Measurements from ENCODE around the gene SUV39H2. TPM values are rescaled to one million over a fixed set of nuclear protein-coding genes. Genes with fewer than 3 reads are reported as not detected.

Gene SUV39H2
- total RNA-seq, 1 donor from 2014 or later: 79.7 TPM

DNA sequence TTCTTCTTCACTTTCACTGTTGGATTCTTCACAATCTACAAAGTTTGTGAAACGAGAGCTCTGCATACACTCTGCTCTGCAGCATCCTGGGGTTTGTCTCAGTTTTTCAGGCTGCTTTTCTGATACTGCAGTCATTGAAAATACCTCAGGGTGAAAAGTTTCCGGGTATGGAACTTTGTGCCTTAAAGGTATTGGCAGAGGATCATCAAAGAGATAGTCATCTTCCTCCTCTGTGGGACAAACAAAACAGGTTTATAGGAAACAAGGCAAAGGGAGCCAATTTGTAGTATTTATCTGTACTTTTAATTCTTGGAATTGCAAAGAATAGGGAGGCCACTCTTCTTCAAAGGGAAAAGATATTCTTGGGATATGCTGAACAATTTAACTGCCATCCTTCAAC lies 30.4 kb downstream of the SUV39H2 start:
- peaks cover 80% of the 10 kb centered on the region for H3K36me3 Mint-ChIP-seq (ENCODE audit: low read depth)
- no peaks in the 10 kb centered on the region for H3K4me1 Mint-ChIP-seq
- H3K27ac Mint-ChIP-seq (ENCODE audit: unreplicated experiment): no peak overlapping the region
- no peak overlapping the region for H3K4me3 Mint-ChIP-seq
- H3K27me3 Mint-ChIP-seq (ENCODE audit: low read depth): no peaks in the 10 kb centered on the region
- peaks cover 23% of the 10 kb centered on the region for H3K9me3 Mint-ChIP-seq
- DNase-seq (ENCODE audit: low read depth, low spot score): no peak
- TF ChIP-seq, protein P1, sequence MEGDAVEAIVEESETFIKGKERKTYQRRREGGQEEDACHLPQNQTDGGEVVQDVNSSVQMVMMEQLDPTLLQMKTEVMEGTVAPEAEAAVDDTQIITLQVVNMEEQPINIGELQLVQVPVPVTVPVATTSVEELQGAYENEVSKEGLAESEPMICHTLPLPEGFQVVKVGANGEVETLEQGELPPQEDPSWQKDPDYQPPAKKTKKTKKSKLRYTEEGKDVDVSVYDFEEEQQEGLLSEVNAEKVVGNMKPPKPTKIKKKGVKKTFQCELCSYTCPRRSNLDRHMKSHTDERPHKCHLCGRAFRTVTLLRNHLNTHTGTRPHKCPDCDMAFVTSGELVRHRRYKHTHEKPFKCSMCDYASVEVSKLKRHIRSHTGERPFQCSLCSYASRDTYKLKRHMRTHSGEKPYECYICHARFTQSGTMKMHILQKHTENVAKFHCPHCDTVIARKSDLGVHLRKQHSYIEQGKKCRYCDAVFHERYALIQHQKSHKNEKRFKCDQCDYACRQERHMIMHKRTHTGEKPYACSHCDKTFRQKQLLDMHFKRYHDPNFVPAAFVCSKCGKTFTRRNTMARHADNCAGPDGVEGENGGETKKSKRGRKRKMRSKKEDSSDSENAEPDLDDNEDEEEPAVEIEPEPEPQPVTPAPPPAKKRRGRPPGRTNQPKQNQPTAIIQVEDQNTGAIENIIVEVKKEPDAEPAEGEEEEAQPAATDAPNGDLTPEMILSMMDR (conservative IDR thresholded peaks at IDR 0.05): no peak

DNA sequence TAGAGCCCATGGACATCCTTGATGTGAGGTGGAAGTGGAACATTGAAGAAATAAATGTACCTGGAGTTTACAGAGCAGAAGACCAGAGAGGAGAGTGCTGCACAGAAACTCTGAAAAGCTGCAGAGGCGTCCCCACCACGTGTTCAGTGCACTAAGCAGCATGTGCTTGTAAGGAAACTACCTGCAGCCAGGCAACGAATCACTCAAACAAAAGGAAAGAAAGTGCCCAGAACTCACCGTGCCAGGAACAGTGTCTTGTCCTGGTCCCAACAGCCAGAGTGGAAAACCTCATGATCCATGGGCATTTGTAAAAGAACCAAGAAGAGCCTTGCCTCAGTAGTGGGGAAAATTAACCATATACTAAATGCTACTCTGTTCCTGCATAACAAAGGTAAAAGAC lies 32.3 kb downstream of the SUV39H2 start:
- H3K36me3 Mint-ChIP-seq (ENCODE audit: low read depth): peaks cover 80% of the 10 kb centered on the region
- H3K9me3 Mint-ChIP-seq: peaks cover 30% of the 10 kb centered on the region
- no peaks in the 10 kb centered on the region for H3K27me3 Mint-ChIP-seq (ENCODE audit: low read depth)
- TF ChIP-seq, protein P1 (conservative IDR thresholded peaks at IDR 0.05): no peak
- no peak overlapping the region for H3K4me3 Mint-ChIP-seq
- no peak for DNase-seq (ENCODE audit: low read depth, low spot score)
- no peaks in the 10 kb centered on the region for H3K4me1 Mint-ChIP-seq
- H3K27ac Mint-ChIP-seq (ENCODE audit: unreplicated experiment): no peak overlapping the region

DNA sequence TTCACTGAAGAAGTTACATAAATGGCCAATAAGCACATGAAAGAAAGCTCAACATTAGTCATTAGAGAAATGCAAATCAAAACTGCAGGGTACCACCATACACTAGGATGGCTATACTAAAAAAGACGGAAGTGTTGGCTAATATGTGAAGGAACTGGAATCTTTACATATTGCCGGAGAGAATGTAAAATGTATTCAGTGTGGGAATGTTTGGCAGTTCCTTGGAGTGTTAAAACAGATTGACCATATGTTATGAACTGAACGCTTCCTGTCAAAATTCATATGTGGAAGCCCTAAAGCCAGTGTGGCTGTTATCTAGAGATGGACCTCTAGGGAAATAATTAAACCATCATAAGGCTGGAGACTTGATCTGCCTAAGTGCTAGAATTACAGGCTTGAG lies 33.1 kb downstream of the SUV39H2 start:
- Mint-ChIP-seq H3K9me3 (peaks cover 35% of the 10 kb centered on the region), H3K4me3 (no peak overlapping the region), H3K4me1 (no peaks in the 10 kb centered on the region), H3K27ac (ENCODE audit: unreplicated experiment) (no peak overlapping the region), H3K27me3 (ENCODE audit: low read depth) (no peaks in the 10 kb centered on the region), H3K36me3 (ENCODE audit: low read depth) (peaks cover 85% of the 10 kb centered on the region)
- no peak for DNase-seq (ENCODE audit: low read depth, low spot score)
- TF ChIP-seq, protein P1 (conservative IDR thresholded peaks at IDR 0.05): no peak

DNA sequence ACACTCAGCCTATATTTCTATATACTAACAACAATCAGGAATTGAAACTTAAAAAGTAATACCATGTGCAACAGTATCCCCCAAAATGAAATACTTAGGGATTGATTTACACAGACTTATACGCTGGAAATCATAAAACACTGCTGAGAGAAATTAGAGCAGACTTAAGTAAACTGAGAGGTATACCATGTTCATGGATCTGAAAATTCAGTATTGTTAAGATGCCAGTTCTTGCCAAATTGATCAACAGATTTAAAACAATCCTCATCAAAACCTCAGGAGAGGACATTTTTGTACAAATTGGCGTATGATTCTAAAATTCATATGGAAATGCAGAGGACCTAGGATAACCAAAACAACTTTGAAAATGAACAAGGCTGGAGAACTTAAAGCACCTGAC lies 37.9 kb downstream of the SUV39H2 start:
- H3K9me3 Mint-ChIP-seq: peaks cover 29% of the 10 kb centered on the region
- no peaks in the 10 kb centered on the region for H3K4me1 Mint-ChIP-seq
- no peak overlapping the region for H3K27ac Mint-ChIP-seq (ENCODE audit: unreplicated experiment)
- TF ChIP-seq, protein P1 (conservative IDR thresholded peaks at IDR 0.05): no peak
- no peak overlapping the region for H3K4me3 Mint-ChIP-seq
- H3K27me3 Mint-ChIP-seq (ENCODE audit: low read depth): no peaks in the 10 kb centered on the region
- H3K36me3 Mint-ChIP-seq (ENCODE audit: low read depth): peaks cover 80% of the 10 kb centered on the region
- DNase-seq (ENCODE audit: low read depth, low spot score): no peak

DNA sequence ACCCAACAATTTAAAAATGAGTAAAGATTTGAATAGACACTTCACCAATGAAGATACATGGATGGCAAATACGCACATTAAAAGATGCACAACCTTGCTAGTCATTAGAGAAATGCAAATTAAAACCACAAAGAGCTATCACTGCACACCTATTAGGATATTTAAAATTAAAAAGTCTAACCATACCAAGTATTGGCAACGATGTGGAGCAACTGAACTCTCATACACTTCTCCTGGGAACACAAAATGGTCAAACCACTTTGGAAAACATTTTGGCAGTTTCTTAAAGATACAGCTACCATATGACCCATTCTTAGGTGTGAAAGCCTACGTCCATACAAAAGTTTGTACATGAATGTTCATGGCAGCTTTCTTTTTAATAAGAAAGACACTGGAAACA lies 39.2 kb downstream of the SUV39H2 start:
- Mint-ChIP-seq H3K36me3 (ENCODE audit: low read depth) (peaks cover 80% of the 10 kb centered on the region), H3K4me1 (no peaks in the 10 kb centered on the region), H3K9me3 (peaks cover 27% of the 10 kb centered on the region), H3K27me3 (ENCODE audit: low read depth) (no peaks in the 10 kb centered on the region), H3K27ac (ENCODE audit: unreplicated experiment) (no peak overlapping the region), H3K4me3 (no peak overlapping the region)
- TF ChIP-seq, protein P1 (conservative IDR thresholded peaks at IDR 0.05): no peak
- DNase-seq (ENCODE audit: low read depth, low spot score): no peak

- Mint-ChIP-seq H3K4me3 (no peak overlapping the region), H3K27ac (ENCODE audit: unreplicated experiment) (no peak overlapping the region), H3K4me1 (no peaks in the 10 kb centered on the region), H3K36me3 (ENCODE audit: low read depth) (peaks cover 73% of the 10 kb centered on the region), H3K9me3 (peaks cover 19% of the 10 kb centered on the region), H3K27me3 (ENCODE audit: low read depth) (no peaks in the 10 kb centered on the region)
- TF ChIP-seq, protein P1 (conservative IDR thresholded peaks at IDR 0.05): no peak
- no peak for DNase-seq (ENCODE audit: low read depth, low spot score)
Observed at GRCh38 chr10:14918964-14919363, 40.3 kb downstream of the SUV39H2 start.
